Keratinocyte (primary cell): ENCODE data around the gene ELOVL5.
"Not testable (repeated sequence)": the region's sequence is repeated elsewhere in the genome, so short reads cannot be mapped to it uniquely, and the experiment has no call there.

Source experiments
- CTCF ChIP-seq, 3 experiments: IDR thresholded peaks in 1 of 3; conservative IDR thresholded peaks in 1 of 3; optimal IDR thresholded peaks in 1 of 3; 2 replicates in 2 of 3; 3 replicates in 1 of 3; pipeline versions ENCODE3 to v1.5.1; 2011; ENCODE audit warnings: low read length in 3 of 3, mild to moderate bottlenecking in 3 of 3, moderate library complexity in 2 of 3, control low read depth in 1 of 3, inconsistent platforms in 1 of 3; ENCODE audit not compliant: insufficient read depth in 2 of 3; ENCODE audit errors: extremely low read depth in 1 of 3
- EZH2 ChIP-seq: IDR thresholded peaks from one replicate; pipeline ENCODE4 v1.6.1; 2012; ENCODE audit warnings: inconsistent platforms, mild to moderate bottlenecking, low read length, moderate library complexity

GRCh38 chr6:53304953-53305352 is 43.8 kb downstream of the ELOVL5 start:
- TF ChIP-seq CTCF (optimal IDR thresholded peaks at IDR 0.05 in 1 of 3, IDR thresholded peaks at IDR 0.05 in 1 of 3, conservative IDR thresholded peaks at IDR 0.05 in 1 of 3; ENCODE audit: extremely low read depth in 1 of 3, insufficient read depth in 2 of 3, low read length in 3 of 3); EZH2: not testable (repeated sequence)
